SU-DHL-6 (cell line): Measurements from ENCODE around the gene TTI1.

Source experiments
- EZH2phosphoT487 ChIP-seq: fragments of 200-600 bp; sonication (generic), shearing (Covaris generic); conservative IDR thresholded peaks from 2 replicates; pipeline ENCODE4 v1.6.1; 2018; ENCODE audit warnings: mild to moderate bottlenecking, antibody characterized with exemption, low read length, moderate library complexity, mixed read lengths
- TF ChIP-seq, protein P1 (sequence below): fragments of 200-600 bp; sonication (generic); IDR thresholded peaks from one replicate; pipeline ENCODE4 v1.5.1; 2017; ENCODE audit warnings: antibody characterized with exemption, mild to moderate bottlenecking, low read length, moderate library complexity; ENCODE audit not compliant: insufficient read depth, poor library complexity, severe bottlenecking

DNA sequence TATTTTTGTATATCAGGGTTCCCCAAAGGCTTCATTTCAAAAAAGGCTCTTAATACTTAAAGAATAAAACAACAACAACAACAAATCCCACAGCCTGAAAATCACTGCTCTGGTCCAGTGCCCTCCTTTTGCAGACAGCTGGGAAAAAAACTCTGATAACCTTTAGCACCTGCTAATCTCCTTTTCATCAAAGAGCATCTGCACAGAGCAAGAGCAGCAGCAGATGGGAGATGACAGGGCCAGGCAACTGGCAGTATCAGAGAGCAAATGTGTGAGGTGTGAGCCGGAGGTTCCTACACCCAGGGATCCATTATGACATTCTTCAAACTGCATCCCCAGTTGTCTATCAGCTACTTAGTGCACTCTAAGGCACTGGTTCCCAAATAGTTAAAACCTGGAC lies 25.7 kb downstream of the TTI1 start:
- TF ChIP-seq, protein P1, sequence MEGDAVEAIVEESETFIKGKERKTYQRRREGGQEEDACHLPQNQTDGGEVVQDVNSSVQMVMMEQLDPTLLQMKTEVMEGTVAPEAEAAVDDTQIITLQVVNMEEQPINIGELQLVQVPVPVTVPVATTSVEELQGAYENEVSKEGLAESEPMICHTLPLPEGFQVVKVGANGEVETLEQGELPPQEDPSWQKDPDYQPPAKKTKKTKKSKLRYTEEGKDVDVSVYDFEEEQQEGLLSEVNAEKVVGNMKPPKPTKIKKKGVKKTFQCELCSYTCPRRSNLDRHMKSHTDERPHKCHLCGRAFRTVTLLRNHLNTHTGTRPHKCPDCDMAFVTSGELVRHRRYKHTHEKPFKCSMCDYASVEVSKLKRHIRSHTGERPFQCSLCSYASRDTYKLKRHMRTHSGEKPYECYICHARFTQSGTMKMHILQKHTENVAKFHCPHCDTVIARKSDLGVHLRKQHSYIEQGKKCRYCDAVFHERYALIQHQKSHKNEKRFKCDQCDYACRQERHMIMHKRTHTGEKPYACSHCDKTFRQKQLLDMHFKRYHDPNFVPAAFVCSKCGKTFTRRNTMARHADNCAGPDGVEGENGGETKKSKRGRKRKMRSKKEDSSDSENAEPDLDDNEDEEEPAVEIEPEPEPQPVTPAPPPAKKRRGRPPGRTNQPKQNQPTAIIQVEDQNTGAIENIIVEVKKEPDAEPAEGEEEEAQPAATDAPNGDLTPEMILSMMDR = no peak
- no peak for TF ChIP-seq EZH2phosphoT487
